Thyroid gland (tissue), 4 donors: ENCODE data around the gene ZBTB32.

Experiments used
- POLR2A ChIP-seq, 2 donors: fragments of 450-650 bp; IDR thresholded peaks; one replicate each; pipeline ENCODE4 v1.6.1; 2017; ENCODE audit warnings: antibody characterized with exemption in 2 of 2, mild to moderate bottlenecking in 2 of 2, moderate library complexity in 1 of 2
- TF ChIP-seq, protein P1 (sequence below), 6 experiments: fragments of 200-600 bp in 3 of 6; fragments of 450-650 bp in 3 of 6; sonication (generic) in 3 of 6; IDR thresholded peaks; one replicate each; pipeline ENCODE4 v1.5.1; 2016 to 2019; ENCODE audit warnings: antibody characterized with exemption in 6 of 6, mild to moderate bottlenecking in 2 of 6, inconsistent platforms in 1 of 6, moderate library complexity in 1 of 6

DNA sequence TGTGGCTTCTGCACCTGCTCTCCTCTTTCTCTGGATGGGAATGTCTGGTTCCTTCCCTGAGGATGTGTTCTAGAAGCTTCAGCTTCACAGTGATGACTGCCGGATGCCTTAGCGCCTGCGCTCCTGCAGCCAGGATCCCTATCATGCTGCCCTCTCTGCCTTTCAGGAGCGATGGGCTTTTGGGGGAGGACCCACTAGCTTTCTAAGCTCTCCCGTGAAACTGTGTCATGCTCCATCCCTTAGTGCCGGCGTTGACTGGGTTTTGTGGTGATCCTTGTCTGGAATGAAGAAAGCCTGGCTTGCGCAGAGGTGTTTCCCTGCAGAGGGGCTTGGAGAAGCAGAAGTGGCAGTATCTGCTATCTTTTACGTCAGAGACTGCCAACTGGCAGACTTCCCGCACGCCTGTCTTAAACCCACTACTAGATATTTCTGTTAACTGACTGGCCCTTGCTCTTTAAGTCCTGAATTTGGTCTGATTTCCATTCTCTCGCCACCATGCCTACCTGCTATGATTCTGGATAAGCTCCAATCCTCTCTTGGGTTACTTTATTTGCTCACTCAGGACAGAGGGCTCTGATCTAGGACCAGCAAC, 9.6 kb downstream of the ZBTB32 start:
- TF ChIP-seq, protein P1, sequence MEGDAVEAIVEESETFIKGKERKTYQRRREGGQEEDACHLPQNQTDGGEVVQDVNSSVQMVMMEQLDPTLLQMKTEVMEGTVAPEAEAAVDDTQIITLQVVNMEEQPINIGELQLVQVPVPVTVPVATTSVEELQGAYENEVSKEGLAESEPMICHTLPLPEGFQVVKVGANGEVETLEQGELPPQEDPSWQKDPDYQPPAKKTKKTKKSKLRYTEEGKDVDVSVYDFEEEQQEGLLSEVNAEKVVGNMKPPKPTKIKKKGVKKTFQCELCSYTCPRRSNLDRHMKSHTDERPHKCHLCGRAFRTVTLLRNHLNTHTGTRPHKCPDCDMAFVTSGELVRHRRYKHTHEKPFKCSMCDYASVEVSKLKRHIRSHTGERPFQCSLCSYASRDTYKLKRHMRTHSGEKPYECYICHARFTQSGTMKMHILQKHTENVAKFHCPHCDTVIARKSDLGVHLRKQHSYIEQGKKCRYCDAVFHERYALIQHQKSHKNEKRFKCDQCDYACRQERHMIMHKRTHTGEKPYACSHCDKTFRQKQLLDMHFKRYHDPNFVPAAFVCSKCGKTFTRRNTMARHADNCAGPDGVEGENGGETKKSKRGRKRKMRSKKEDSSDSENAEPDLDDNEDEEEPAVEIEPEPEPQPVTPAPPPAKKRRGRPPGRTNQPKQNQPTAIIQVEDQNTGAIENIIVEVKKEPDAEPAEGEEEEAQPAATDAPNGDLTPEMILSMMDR (IDR thresholded peaks at IDR 0.05): no peak
- TF ChIP-seq POLR2A (IDR thresholded peaks at IDR 0.05): no peak
